GM19372 (cell line): Measurements from ENCODE around the gene MAB21L4.

Experiments used
- ATAC-seq: cut with Tn5 transposase; IDR thresholded peaks from one replicate; pipeline ENCODE4 v1.9.1; 2021; ENCODE audit warnings: mild to moderate bottlenecking, low read depth, moderate library complexity; ENCODE audit not compliant: unreplicated experiment

Gene MAB21L4

GRCh38 chr2:240869109-240869955, 26.6 kb downstream of the MAB21L4 start:
- ATAC-seq: no peak

DNA sequence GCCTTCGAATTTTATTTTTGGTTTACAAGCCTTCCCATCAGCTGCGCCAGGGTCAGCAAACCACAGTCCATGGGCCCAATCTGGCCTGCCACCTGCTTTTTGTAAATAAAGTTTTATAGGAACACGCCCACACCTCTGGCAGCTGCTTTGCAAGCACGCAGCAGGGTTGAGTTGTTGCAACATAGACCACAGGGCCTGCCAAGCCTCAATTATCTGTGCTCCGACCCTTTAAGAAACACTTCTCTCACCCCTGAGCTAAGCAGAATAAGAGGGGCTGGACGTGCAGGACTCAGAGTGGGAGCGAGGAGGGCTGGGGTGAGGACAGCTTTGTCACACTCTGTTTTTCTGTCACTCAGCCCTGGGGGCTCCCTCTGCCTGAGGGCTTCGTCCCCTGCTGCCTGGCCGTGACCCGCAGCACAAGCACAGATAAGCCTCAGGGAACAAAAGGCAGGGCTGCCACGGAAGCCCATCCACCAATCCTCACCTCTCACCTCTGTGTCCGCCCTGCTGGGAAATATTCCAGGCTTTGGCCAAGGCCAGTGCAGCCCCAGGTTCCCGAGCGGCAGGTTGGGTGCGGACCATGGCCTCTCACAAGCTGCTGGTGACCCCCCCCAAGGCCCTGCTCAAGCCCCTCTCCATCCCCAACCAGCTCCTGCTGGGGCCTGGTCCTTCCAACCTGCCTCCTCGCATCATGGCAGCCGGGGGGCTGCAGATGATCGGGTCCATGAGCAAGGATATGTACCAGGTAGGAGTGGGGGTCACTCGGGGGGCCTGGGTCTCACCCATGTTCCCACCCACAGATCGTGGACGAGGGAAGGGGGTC, 27.5 kb downstream of the MAB21L4 start, which contains the start of gene AGXT:
AGXT (plus strand) TSS at position 539 of the 823 bp plus-strand sequence; CDS start at position 581, 42 bp downstream.
- ATAC-seq: no peak

DNA sequence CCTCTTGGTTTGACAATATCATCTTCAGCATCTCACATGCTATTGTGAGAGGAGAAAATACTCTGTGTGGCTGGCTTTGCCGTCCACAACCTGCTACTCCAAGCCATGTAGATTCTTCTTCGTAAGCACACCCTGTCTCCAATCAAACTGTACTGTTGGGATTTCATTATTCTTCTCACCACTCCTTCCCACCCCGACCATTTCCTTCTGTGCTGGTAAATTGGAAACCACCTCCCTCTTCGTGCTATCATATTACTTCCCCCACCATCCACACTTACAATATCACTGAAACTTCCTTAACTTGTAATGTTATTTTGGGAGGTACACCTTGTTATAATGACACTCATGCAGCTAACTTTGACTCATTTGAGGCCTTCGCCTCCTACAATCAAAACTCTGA, 30.6 kb downstream of the MAB21L4 start:
- ATAC-seq: no peak

GRCh38 chr2:240864475-240864874, 31.5 kb downstream of the MAB21L4 start:
- ATAC-seq: no peak

DNA sequence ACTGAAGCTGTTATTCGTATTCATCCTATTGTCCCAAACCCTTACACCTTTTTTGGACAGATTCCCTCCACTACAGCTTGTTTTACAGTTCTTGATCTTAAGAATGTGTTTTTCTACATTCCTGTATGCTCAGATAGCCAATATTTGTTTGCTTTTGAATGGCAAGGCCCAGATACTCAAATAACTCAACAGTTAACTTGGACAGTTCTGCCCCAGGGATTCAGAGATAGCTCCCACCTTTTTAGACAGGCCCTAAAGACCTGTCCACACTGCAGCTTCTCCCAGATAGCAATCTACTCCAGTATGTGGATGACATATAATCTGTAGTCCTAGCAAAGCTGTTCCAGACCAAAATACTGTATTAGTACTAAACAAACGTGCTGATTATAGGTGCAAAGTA, 34.4 kb downstream of the MAB21L4 start:
- ATAC-seq: no peak

- ATAC-seq: no peak
Observed at GRCh38 chr2:240858871-240859270, 37.1 kb downstream of the MAB21L4 start.

DNA sequence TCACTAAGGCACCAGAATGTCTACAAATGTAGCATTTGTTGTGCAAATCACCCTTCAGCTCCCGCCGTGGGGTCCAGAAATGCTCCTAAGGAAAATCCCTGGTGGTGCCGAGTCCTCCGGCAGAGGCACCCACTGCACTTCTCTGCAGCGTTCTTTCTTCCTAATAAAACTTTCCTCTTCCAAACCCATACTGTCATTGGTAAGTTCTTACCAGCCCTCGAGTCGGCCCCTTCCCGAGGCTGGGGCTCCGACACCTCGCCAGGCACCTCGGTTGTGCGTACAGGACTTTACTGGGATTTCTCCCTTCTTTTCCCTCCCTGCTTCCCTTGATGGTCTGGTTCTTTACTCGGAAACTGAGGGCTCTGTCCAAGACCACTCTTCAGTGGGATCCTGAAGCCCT, 37.6 kb downstream of the MAB21L4 start:
- no peak for ATAC-seq

DNA sequence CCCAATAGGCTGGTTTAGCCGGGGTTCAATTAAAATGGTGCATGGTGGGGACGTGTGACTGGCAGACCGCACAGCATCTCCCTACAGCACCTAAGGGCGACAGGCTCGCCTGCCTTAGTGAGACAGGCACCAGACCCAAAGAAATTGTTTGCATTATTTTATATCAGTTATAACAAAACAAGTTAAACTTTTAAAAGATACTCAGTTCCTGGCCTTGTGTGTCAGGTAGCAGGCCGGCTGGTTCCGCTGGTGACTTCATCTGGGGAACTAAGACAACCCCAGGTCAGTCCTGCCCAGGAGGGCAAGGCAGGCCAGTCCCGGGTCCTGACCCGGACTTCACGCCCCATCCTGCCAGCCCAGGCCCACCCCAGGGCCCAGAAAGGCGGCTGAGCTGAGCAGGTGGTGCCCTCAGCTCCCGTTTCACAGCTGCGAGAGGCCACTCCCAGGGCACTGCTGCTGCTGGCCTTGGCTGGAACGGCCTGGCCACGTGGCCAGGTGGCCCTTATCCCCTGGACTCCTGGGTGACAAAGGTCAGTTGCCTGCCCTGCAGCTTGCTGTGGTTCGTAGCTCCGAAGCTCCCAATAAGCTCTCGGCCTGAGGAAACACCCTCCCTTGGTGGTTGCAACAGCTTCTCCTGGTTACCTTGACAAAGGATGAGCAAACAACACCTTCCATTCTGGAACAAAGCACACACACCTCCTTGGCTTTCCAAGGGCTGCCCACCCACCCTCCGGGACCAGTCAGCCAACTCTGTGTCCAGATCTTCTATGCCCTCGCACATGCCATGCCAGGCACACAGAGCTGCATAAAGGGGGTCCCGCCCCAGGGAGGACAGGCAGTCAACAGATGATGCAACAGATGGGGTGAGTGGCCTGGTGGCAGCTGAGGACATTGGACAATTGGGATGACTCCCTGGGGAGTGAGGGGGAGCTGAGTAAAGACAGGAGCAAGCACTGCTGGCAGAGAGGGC, 38.6 kb downstream of the MAB21L4 start:
- no peak for ATAC-seq

DNA sequence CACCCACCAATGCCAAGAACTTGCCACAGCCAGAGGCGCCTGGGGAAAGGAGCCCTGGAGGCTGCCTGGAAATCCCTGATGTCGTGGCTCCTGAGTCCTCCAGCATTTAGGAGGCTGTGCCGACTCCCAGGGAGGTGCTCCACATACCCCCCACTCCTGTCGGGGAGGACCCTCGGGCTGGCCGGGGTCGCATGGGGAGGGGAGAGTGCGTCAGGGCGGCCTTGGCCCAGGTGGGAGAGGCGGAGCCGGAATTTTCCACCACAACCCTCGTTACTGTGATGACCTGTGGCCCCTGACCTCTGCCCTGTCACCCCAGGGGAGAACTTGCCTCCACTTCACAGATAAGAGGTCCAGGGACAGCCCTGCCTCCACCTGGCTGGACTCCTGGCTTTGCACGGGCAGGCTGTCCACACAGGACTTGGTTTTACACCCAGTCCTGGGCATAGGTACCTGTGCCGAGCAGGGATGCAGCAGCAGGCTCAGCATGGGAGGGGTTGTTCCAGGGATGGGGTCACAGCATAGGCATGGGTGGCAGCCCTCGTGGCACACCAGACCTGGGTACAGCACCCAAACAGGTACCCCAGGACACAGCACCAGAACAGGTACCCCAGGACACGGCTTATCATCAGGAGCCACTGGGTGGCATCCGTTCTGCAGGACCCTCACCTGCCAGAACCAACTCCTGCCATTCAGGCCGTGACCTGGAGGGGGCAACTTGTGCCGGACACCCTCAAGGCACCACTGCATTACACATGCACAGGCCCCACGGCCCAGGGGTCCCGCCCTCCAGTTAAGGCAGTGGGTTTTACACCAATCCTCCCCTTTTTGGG, 39.6 kb downstream of the MAB21L4 start:
- no peak for ATAC-seq

GRCh38 chr2:240855670-240856069, 40.3 kb downstream of the MAB21L4 start:
- no peak for ATAC-seq

DNA sequence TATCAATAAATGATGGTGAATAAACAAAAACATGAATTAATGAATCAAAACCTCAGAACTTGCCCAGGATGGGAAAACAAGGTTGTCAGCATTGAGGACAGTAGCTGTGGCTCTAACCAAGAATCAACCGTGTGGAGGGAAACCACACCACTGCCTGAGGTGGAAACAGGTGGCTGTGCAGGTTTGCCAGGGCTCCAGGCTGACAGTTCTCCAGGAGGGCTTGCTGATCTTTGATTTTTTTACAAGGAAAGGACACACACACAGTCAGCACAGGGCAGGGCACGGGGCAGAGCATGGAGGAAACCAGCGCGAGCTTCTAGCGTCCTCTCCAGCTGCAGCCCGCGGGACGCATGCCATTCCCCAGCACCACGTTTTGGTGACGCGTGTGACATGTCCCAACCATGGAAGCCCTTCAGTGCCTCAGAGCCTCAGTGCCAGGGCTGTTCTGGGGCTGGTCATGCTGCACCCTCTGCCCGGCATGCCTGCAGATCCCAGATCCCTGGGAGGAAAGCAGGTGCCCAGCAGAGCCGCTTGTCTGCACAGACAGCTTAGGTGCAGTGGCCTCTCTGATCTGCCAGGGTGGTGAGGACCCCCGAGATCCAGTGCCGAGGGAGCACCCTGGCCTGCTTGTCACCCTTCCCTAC, 43.2 kb downstream of the MAB21L4 start:
- no peak for ATAC-seq

- ATAC-seq: no peak
Observed at GRCh38 chr2:240851078-240851991, 44.6 kb downstream of the MAB21L4 start.

DNA sequence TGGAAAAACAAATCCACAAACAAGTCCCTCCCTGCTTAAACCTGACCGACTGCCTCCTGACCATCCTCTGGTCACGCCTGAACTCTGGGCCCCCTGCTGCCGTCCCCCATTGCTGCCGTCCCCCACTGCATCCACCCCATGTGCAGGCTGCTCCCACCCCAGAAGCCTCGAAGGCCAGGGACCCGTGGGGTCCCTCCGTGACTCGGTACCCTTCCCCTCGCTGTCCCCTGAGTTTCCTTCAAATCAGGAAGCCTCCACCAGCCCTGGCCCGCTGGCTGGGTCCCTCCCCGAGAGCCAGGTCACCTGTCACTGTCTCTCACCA, 45.2 kb downstream of the MAB21L4 start:
- no peak for ATAC-seq

DNA sequence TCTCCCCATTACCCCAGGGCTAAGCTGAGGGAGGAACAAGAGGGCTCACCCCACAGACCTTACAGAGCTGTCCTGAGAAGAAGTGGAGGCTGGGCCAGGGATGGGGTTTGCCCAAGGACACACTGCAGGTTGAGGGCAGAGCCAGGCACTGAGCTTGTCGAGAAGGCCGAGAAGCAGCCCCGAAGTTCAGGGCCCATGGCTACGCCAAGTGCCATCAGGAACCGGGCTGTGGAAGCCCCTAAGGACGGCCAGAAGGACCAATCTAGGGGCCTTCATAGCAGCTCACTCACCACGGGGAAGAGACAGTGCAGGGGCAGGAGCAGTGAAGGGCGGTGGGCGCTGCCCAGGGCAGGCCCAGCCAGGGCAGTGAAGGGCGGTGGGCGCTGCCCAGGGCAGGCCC, 45.9 kb downstream of the MAB21L4 start:
- ATAC-seq: no peak

GRCh38 chr2:240848900-240849680, 46.9 kb downstream of the MAB21L4 start:
- ATAC-seq: no peak

DNA sequence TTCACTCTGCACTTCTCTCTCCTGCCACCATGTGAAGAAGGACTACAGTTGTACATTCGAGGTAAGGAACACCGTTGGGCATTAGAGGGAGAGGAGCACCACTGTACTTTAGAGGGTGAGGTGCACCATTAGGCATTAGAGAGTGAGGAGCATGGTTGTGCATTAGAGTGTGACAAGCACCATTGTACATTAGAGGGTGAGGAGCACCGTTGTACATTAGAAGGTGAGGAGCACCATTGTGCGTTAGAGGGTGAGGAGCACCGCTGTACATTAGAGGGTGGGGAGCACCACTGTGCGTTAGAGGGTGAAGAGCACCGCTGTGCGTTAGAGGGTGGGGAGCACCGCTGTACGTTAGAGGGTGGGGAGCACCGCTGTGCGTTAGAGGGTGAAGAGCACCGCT, 48.1 kb downstream of the MAB21L4 start:
- no peak for ATAC-seq

GRCh38 chr2:240846873-240847595, 48.9 kb downstream of the MAB21L4 start:
- ATAC-seq: no peak
